GM18507 (cell line): Measurements from ENCODE around the gene SART3.
"Not testable (repeated sequence)": the region's sequence is repeated elsewhere in the genome, so short reads cannot be mapped to it uniquely, and the experiment has no call there.

ENCODE experiments used
- DNase-seq: peaks from one replicate; pipeline ENCODE4 v3.0.0; 2011; ENCODE audit warnings: low read depth; ENCODE audit not compliant: insufficient read length; ENCODE audit errors: extremely low spot score
- FAIRE-seq: peaks from 2 replicates; lab custom pipeline; 2011; peaks lifted over from hg19 to GRCh38; lab: Jason Lieb, UNC

Gene SART3

DNA sequence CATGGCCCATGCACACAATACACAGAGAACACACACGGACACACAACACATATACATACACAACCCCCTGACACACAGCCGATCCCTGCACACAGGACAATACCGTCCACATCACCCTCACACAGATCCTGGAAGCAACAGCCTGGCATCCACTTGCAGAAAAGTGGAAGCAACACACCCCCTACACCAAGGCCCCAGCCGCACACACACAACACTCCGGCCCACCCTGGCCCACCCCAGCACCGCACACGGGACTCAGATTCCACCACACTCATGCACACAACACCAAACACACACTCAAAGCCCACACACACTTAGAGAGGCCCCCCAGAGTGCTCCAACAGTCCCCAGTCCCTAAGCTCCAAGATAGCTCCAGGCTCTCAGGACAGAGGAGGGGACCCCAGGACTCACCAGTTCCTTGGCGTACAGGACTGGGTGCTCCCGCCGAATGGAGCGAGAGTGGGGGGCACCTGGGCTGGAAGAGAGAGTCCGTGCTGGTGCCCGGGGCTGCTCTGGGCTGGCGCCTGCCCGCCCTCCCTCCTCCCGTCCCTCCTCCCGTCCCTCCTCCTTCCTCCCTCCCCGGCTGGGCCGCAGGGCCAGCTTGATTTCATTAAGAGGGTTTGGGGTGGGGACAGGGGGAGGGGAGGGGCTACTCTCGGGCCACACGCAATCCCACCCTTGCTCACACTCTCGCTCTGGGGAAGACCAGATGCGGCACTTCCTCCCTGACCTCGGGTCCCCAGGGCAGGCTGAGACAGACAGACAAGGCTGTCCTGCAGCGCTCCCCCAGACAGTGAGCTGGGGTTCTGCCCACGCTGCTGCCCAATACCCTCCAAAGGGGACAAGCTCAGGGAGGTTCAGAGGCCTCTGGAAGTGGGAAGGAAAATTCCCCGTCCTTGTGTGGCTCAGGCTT is 36.8 kb upstream of the SART3 start, which contains the start of gene TMEM119:
TMEM119 (minus strand) TSS at position 526 of the 913 bp plus-strand sequence. CDS start 5,701 bp downstream, outside the sequence.
- DNase-seq (no peak), FAIRE-seq (no peak)

GRCh38 chr12:108596854-108597558 is 36.0 kb upstream of the SART3 start:
- FAIRE-seq (no peak), DNase-seq (no peak)

GRCh38 chr12:108595711-108596647 is 35.0 kb upstream of the SART3 start:
- DNase-seq (no peak), FAIRE-seq (no peak)

- DNase-seq (no peak), FAIRE-seq (peak; percentile 41)
Observed at GRCh38 chr12:108594960-108595710, 34.2 kb upstream of the SART3 start.

DNA sequence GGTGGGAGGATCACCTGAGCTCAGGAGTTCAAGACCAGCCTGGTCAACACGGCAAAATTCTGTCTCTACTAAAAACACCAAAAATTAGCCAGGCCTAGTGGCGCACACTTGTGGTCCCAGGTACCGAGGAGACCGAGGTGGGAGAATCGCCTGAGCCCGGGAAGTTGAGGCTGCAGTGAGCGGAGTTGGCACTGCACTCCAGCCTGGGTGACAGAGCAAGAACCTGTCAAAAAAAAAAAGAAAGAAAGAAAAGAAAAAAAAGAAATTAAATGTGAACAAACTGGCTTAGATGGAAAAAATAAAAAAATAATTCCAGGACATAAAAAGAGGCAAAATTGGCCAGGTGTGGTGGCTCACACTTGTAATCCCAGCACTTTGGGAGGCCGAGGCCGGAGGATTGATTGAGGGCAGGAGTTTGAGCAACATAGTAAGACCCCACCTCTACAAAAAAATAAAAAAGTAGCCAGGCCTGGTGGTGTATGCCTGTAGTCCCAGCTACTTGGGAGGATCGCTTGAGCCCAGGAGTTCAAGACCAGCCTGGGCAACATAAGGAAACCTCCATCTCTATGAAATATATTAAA is 33.4 kb upstream of the SART3 start:
- DNase-seq (no peak), FAIRE-seq (no peak)

- no peak for FAIRE-seq
- DNase-seq, result no peak
Observed at GRCh38 chr12:108592033-108592909, 31.3 kb upstream of the SART3 start.

DNA sequence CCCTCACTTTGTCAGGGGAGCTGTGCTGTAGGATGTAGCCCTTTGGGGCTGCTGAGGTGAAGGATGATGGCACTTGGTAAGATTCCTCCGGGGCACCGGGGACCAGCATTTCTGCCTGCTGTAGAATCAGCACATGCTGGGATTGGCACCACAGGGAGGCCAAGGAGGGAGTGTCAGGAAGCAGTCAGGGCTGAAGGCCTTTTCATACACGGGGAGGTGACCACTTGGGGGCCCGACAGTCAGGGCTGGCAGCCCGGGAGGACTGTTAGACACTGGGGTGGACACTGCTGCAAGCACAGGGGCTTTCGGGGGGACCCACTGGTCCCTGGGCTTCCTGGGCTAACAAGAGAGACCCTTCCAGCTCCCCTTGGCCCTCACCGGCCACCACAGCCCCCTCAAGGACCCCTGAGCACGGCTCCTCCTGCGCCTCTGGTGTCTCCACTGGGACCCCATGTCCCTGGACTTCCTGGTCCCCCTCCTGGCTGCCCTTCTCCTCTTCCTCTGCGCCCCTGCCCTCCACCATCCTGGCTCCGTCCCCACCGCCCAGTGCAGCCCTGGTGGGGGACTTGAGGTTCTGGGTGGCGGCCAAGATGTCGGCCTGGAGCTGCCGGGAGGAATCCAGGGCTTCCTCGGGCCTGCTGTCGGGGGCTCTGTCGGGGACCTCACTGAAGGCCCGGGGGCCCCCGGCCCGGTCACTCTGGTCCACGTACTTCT is 30.5 kb upstream of the SART3 start:
- no peak for DNase-seq
- no peak for FAIRE-seq

DNA sequence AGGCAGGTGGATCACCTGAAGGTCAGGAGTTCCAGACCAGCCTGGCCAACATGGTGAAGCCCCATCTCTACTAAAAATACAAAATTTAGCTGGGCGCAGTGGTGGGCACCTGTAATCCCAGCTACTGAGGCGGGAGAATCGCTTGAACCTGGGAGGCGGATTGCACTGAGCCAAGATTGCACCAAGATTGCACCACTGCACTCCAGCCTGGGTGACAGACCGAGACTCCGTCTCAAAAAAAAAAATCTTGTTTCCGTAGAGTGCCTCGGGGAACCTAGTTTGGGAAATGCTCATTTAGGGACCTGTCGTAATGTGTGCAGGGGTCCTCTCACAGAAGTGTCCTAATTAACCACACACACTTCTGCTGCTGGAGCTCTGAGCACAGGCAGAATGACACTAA is 29.5 kb upstream of the SART3 start:
- DNase-seq, FAIRE-seq: not testable (repeated sequence)

- FAIRE-seq (no peak), DNase-seq (no peak)
Observed at GRCh38 chr12:108589840-108590229, 28.9 kb upstream of the SART3 start.

DNA sequence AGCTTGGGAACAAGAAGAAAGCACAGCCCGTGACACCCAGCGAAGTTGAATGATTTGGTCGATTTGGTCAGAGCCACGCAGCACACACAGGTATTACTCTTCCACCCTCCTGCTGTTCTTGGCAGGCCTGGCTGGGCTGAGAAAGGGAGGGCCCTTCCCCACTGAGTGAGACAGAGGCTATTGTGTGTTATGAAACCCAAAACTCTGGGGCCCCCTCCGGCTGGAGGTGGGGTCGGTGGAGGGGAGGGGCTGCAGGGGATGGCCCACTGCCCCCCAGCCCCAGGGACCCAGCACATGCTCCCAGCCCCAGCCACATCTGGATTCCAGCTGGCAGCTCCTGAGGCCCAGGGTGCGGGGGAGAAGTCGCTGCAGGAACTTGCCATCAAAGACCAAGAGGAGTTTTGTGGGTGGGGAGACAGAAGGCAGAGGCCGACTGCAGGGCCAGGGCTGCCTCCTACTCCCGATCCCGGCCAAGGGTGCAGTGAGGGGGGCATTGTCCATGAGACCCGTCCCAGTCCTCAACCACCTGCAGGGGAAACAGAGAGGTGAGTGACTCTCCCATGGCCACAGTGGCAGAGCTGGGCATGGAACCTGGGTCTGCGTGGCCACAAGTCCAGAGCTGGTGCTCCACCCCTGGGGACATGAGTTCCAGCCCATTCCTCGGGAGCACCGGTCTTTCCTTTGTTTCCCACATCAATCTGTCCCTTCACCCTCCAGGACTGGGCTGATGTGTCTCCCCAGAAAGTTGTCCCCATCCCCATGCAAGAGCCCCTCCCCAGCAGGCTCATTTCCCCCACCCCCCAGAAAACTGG is 28.3 kb upstream of the SART3 start:
- FAIRE-seq (no peak), DNase-seq (no peak)

GRCh38 chr12:108587826-108588225 is 26.9 kb upstream of the SART3 start:
- FAIRE-seq, result no peak
- DNase-seq, result no peak

DNA sequence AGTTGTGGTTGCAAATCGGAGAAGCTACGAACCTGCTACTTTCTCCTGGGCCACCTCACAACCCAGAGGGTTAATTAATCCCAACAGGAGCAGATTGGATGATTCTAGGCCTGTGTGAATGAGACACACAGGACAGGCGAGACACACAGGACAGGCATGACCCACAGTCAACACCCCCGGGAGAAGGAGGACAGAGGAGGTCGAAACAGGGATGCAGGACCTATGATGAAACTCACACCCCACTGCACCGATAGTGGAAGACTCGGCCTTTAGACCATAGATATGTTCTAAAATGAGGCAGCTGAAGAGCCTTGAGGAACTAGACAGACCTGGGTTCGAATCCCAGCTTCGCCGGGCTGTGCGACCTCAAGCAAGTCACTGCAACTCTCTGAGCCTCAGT is 25.3 kb upstream of the SART3 start:
- FAIRE-seq (no peak), DNase-seq (no peak)

GRCh38 chr12:108585864-108586263 is 24.9 kb upstream of the SART3 start:
- FAIRE-seq, result no peak
- DNase-seq, result no peak

GRCh38 chr12:108584456-108585065 is 23.6 kb upstream of the SART3 start:
- FAIRE-seq (no peak), DNase-seq (no peak)

- FAIRE-seq (no peak), DNase-seq (no peak)
Observed at GRCh38 chr12:108583991-108584390, 23.0 kb upstream of the SART3 start.
